NCI-H226 (cell line): ENCODE measurements around the gene FKBP6.
A peak's percentile ranks its signal among the peaks of the same experiment; 100 is the strongest.
"Not testable (repeated sequence)": the region's sequence is repeated elsewhere in the genome, so short reads cannot be mapped to it uniquely, and the experiment has no call there.

Experiments used
- DNase-seq: peaks from one replicate; pipeline ENCODE4 v3.0.0-alpha.2; 2015

The FKBP6 gene

DNA sequence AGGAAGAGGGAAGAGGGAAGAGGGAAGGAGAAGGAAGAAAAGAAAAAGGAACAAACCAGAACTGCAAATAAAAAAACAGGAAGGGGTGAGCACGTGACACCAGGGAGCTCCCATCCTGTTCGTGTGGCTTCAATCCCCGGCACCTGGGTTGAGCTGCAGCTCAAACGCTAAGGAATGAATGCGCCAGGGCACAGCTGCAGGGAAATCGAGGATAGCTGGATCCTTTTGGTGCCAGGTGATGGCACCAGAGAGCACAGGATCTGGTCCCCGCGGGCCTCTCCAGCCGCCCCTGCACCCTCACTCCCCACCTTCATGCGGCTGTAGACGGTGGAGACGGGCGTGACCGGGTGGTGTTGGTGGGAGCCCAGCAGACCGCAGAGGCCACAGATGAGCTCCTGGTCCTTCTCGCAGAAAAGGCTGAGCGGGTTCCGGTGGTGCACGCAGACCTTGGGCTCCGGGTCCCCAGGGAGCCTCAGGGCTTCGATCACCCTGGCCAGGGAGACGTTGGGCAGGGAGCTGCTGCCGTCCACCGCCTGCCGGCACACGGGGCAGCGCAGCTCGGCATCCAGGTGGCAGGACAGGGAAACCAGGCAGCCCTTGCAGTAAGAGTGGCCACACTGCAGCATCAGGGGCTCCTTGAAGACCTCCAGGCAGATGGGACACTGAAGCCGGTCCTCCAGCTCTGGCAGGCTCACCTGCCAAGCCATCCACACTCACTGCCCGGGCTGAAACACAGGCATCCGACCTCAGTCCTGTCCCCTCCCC lies 3.7 kb upstream of the FKBP6 start:
- DNase-seq = not testable (repeated sequence)

GRCh38 chr7:73325424-73325823 lies 2.5 kb upstream of the FKBP6 start:
- not testable (repeated sequence) for DNase-seq

- not testable (repeated sequence) for DNase-seq
Measured at GRCh38 chr7:73327449-73327848, 512 bp upstream of the FKBP6 start.

- no peak for DNase-seq
Measured at GRCh38 chr7:73328696-73329095, 735 bp downstream of the FKBP6 start.

GRCh38 chr7:73329861-73330581 lies 2.1 kb downstream of the FKBP6 start:
- no peak for DNase-seq

- DNase-seq = no peak
Measured at GRCh38 chr7:73330772-73331171, 2.8 kb downstream of the FKBP6 start.

DNA sequence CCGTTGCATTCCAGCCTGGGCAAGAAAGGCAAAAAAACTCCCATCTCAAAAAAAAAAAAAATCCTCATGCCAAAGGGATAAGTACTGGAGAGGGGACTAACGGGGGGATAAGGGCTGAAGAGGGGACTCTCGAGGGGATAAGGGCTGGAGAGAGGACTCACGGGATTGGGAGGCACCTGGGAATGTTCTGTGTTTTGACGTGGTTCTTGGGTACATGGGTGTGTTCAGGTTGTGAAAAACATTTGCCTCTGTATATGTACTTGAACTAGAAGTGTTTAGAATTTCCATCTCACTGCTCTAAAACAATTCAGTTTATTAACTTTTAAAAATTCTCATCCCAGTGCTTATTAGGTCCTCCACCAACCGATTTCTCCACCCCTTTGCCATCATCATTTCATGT lies 4.5 kb downstream of the FKBP6 start:
- DNase-seq = no peak

DNA sequence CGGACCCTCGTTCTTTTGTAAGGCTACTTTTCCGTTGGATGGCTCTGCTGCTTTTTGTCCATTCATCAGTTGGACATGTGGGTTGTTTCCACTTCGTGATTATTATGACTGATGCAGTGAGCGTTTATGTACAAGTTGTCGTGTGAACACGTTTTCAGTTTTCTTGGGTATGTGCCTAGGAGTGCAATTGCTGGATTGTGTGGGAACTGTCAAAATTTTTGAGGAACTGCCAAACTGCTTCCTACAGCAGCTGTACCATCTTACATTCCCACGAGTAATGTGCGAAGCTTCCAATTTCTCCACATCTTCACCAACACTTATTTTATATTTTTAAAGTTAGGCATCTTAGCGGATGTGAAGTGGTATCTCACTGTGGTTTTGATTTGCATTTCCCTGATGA lies 10.4 kb downstream of the FKBP6 start:
- no peak for DNase-seq

DNA sequence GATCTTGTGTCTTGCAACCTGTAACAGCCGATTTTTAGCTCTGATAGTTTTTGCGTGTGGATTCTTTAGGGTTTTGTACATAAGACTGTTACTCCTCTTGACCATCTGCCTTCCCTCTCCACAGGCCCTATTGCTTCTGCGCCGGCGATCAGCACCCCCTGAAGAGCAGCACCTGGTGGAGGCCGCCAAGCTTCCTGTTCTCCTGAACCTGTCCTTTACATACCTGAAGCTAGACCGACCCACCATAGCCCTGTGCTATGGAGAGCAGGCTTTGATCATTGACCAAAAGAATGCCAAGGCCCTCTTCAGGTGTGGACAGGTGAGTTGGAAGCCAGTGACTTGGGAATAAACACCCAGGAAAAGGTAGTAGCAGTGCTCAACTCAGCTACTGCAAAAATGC lies 12.6 kb downstream of the FKBP6 start:
- no peak for DNase-seq

DNA sequence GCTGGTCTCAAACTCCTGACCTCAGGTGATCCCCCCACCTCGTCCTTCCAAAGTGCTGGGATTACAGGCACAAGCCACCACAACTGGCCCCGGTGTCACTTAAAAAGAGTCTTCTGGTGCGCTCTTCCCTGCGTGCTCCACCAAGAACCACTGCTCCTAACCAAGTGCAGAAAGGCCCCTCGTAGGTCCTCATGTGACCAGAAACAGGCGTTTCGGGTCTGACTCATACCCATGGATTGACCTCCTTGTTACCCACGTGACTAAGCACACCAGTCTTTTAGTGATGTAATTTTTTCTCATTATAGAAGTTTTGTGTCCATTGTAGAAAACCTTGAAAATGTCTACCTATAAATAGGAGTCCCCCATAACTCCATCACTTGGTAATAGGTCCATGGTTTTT lies 13.9 kb downstream of the FKBP6 start:
- peak; percentile 54 for DNase-seq

- DNase-seq = no peak
Measured at GRCh38 chr7:73342645-73343044, 14.7 kb downstream of the FKBP6 start.

- DNase-seq = no peak
Measured at GRCh38 chr7:73343671-73344380, 15.9 kb downstream of the FKBP6 start.

- no peak for DNase-seq
Measured at GRCh38 chr7:73345538-73345937, 17.6 kb downstream of the FKBP6 start.

DNA sequence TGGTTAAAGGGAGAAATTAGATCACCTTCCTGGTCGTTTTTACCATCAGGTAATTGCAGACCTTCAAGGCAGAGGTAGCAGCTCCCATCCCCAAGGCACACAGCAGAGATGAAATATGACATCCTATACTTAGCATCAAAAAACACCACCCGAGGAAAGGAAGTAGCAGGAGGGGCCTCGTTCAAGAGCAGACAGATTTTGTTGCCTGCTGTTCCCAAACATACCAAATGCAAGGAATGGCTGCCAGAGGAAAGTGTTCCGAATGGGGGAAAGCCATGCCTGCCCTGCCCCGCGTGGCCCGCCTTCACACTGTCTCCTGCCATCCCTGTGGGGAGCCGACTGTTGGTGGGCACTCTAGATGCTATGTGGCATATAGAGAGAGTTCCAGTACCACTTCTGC lies 18.0 kb downstream of the FKBP6 start:
- no peak for DNase-seq

GRCh38 chr7:73349763-73350162 lies 21.8 kb downstream of the FKBP6 start:
- DNase-seq = no peak

- no peak for DNase-seq
Measured at GRCh38 chr7:73350306-73351068, 22.5 kb downstream of the FKBP6 start.

GRCh38 chr7:73351447-73352167 lies 23.6 kb downstream of the FKBP6 start:
- DNase-seq = no peak

DNA sequence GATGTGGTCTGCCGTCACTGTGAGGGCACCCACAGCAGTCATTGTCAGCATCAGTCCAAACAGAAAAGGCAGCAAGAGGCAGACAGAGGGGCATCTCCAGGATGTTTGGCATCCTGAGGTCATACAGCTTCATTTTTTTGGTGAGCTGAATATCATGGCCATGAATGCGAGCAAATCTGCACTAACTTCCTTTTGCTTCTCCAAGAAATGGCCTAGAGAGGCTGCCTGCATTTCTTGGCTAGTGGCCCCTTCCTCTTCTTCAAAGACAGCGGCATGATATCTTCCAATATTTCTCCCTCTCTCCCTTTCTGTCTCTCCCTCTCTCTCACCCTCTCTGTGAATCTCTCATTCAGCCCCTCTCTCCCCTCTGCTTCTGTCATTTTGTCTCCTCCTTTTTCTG lies 24.8 kb downstream of the FKBP6 start:
- DNase-seq = no peak

DNA sequence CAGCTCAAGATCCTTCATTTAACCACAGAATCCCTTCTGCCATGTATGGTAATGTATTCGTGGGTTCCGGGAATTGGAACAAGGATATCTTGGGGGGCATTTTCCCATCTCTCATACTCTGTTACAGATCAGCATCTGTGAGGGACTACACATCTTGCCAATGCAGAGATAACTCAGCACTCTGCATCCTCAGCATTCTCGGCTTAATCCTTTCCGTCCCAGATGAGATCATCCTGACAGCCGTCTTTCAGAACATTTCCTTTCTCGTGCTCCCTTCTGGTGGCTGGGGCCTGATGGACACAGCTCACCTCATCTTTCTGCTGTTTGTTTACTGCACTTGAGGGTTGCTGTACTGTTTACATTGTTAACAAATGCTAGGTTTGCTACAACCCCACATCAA lies 25.3 kb downstream of the FKBP6 start:
- no peak for DNase-seq

DNA sequence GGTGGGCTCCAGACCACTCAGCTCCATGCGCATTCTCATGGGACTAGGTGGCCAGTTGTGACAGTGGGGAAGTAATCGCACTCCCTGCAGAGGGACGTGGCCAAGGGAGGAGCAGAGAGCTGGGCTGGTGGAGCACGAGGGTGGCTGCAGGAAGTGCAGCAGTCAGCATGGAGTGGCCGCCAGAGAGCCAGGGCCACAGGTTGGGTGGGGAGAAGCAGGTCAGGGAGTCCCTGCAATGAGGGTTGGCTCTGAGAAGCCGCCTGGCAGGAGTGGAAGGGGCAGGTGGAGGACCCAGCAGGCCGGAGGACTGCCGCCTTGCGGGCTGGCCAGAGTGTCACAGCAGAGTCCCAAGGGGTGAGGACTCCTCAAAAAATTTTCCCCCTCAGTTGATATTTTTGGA lies 26.2 kb downstream of the FKBP6 start:
- DNase-seq = no peak

GRCh38 chr7:73354821-73355220 lies 26.9 kb downstream of the FKBP6 start:
- no peak for DNase-seq

- DNase-seq = no peak
Measured at GRCh38 chr7:73356159-73356558, 28.2 kb downstream of the FKBP6 start.
